ENCODE measurements around the gene CYGB. TPM values are rescaled to one million over a fixed set of nuclear protein-coding genes. Genes with fewer than 3 reads are reported as not detected.

The CYGB gene
- total RNA-seq, 1 donor from 2014 or later = 30.2 TPM

DNA sequence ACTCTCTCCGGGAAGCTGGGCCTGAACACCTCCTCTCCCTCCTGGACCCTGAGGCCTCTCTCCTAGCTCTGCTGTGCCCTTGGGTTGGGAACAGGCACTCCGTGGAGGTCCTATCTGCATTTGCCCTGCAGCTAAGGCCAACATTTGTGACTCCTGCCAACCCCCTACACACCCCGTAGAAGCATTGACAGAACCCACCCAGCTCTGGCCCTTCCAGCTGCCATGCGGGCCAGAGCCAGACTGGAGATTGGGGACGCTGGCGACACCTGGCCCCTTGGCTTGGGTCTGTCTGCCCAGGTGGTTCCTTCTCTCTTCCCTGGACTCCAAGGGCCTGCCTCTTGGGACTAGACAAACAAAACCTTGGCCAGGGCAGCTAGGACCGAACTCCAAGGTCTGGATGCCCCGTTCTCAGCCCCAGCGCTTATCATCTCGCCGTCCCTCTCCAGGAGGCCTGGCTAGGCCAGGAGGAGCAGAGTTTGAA, 35.6 kb downstream of the CYGB start:
- intact Hi-C loops (cut with DNase I) = no loop called here
- no peak for ATAC-seq
- H3K4me3 ChIP-seq = peak overlapping the region; percentile 81
- DNase-seq = no peak
- H3K36me3 ChIP-seq = no peaks in the 10 kb centered on the region
- peaks cover 57% of the 10 kb centered on the region for H3K4me1 ChIP-seq
- no peaks in the 10 kb centered on the region for H3K9me3 ChIP-seq
- H3K27ac ChIP-seq = peak overlapping the region; percentile 90
- TF ChIP-seq CTCF (IDR thresholded peaks at IDR 0.05) = no peak
- H3K27me3 ChIP-seq (ENCODE audit: low read depth) = no peaks in the 10 kb centered on the region

DNA sequence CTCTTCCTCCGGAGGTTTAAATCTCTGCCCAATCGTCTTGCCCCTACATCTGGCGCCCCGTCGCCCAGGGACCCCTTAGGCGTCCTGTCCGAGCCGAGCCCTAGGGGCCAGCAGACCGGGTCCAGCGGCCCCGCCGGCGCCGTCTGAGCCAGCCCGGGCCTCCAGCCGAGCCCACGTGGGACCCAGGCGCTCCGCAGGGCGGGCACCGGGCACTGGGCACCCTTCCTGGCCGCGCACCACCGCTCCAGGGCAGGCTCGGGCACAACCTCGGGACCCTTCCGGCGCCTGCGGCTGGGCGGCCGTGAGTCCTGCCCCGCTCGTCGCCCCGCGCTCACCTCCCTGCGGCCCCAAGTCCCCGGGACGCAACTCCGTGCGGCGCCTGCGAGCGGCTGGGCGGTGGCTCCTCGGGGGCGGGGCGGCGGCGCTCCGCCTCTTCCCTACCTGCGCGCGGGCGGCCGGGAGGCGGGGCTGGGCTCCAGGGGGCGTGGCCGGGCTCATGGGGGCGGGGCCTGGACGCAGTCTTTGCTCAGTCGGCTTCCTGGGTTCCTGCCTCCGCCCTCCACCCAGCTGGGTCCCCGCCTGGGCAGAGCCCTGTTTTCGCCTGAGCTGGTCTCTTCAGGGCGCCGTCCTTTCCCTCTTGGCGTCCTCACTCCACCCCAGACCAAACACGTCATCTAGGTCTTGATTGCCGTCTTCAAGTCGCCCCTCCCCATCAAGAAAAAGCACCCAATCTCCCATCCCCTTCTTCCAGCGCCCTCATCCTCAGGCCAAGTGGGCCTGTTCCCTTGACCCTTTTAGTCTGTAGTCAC, 36.3 kb downstream of the CYGB start, which contains the start of gene RHBDF2:
RHBDF2 (minus strand) TSS at position 406 of the 809 bp plus-strand sequence. CDS start 19,899 bp downstream, outside the sequence.
- Histone ChIP-seq H3K4me3 (peak within 1 kb of the TSS; percentile 81), H3K36me3 (no peaks in the 10 kb centered on the region), H3K4me1 (peaks cover 58% of the 10 kb centered on the region), H3K9me3 (no peaks in the 10 kb centered on the region), H3K27ac (peak within 1 kb of the TSS; percentile 90), H3K27me3 (ENCODE audit: low read depth) (no peaks in the 10 kb centered on the region)
- no peak for TF ChIP-seq CTCF (IDR thresholded peaks at IDR 0.05)
- intact Hi-C loops (cut with DNase I) = no loop called here
- ATAC-seq = peak; percentile 95 to 96
- peak; percentile 94 for DNase-seq

- intact Hi-C loops (cut with DNase I) = no loop called here
- peak in 1 of 2 donors; percentile 9 for ATAC-seq
- no peaks in the 10 kb centered on the region for H3K36me3 ChIP-seq
- H3K27me3 ChIP-seq (ENCODE audit: low read depth) = no peaks in the 10 kb centered on the region
- H3K4me3 ChIP-seq = peak overlapping the region; percentile 81
- H3K4me1 ChIP-seq = peaks cover 58% of the 10 kb centered on the region
- DNase-seq = no peak
- peak overlapping the region; percentile 90 for H3K27ac ChIP-seq
- H3K9me3 ChIP-seq = no peaks in the 10 kb centered on the region
- TF ChIP-seq CTCF (IDR thresholded peaks at IDR 0.05) = no peak
Observed at GRCh38 chr17:76500747-76501017, 36.8 kb downstream of the CYGB start.

DNA sequence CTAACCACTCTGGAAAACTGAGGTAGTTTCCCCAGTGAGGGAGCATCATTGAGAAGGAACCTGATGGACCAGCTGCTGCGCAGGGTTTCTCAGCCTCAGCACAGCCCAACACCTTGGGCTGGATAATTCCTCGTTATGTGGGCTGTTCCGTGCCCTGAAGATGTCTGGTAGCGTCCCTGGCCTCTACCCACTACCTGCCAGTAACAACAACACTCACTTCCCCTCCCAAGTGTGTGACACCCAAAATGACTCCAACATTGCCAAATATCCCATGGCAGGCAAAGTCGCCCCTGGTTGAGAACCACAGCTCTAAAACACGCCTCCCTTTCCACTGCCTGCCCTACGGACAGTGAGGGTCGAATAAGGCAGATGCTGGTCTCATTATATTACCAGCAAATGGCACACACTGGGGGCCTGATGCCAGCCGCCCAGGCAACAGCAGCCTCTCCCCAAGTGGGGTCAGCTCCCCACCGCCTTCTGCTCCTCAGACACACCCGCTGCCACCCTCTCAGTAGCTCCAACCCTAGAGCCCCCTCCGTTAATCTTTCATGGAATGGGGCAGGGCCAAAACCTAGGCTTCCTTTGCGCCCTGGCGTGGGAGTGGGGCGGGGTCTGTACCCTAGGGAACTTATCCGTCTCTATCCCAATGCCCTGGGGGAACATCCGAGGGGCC, 37.3 kb downstream of the CYGB start:
- Histone ChIP-seq H3K27me3 (ENCODE audit: low read depth) (no peaks in the 10 kb centered on the region), H3K4me3 (peak overlapping the region; percentile 81), H3K4me1 (peaks cover 58% of the 10 kb centered on the region), H3K36me3 (no peaks in the 10 kb centered on the region), H3K27ac (peak overlapping the region; percentile 90), H3K9me3 (no peaks in the 10 kb centered on the region)
- DNase-seq = peak; percentile 57
- ATAC-seq = no peak
- intact Hi-C loops (cut with DNase I) = no loop called here
- no peak for TF ChIP-seq CTCF (IDR thresholded peaks at IDR 0.05)

DNA sequence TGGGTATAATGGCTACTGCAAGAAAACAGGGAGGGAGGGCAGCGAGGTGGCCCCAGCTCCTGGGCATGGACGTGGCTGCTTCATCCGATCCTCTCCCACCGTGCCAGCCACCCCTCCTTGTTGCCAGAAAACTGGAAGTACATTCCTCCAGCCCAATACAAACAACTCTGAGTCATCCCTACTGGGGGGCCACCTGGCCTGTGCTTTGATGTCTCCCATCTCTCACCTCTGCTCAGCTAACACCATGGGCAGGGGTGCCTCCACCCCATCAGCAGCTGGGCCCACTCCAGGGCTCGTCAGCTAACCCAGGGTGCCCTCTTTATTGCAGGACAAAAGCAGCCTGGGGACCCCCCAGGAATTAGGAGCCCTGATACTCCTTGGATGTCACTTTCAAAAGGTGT, 38.2 kb downstream of the CYGB start:
- intact Hi-C loops (cut with DNase I) = no loop called here
- Histone ChIP-seq H3K27ac (peak overlapping the region; percentile 90), H3K4me1 (peaks cover 64% of the 10 kb centered on the region), H3K9me3 (no peaks in the 10 kb centered on the region), H3K4me3 (peak overlapping the region; percentile 81), H3K27me3 (ENCODE audit: low read depth) (no peaks in the 10 kb centered on the region), H3K36me3 (no peaks in the 10 kb centered on the region)
- TF ChIP-seq CTCF (IDR thresholded peaks at IDR 0.05) = no peak
- ATAC-seq (no peak), DNase-seq (no peak)
